HG02642 (cell line): ENCODE measurements around the gene UFSP2.
"Not testable (repeated sequence)": the region's sequence is repeated elsewhere in the genome, so short reads cannot be mapped to it uniquely, and the experiment has no call there.

Experiments used
- ATAC-seq: cut with Tn5 transposase; IDR thresholded peaks from one replicate; pipeline ENCODE4 v1.9.1; 2021; ENCODE audit warnings: mild to moderate bottlenecking; ENCODE audit not compliant: unreplicated experiment, poor library complexity

The UFSP2 gene

GRCh38 chr4:185387957-185388356 is 37.8 kb downstream of the UFSP2 start:
- ATAC-seq = no peak

- ATAC-seq = no peak
Measured at GRCh38 chr4:185384930-185385331, 40.8 kb downstream of the UFSP2 start.

- ATAC-seq = no peak
Measured at GRCh38 chr4:185384061-185384460, 41.7 kb downstream of the UFSP2 start.

- ATAC-seq = no peak
Measured at GRCh38 chr4:185383451-185383850, 42.3 kb downstream of the UFSP2 start.

- ATAC-seq = no peak
Measured at GRCh38 chr4:185382754-185383153, 43.0 kb downstream of the UFSP2 start.

- no peak for ATAC-seq
Measured at GRCh38 chr4:185381288-185382196, 44.2 kb downstream of the UFSP2 start.

GRCh38 chr4:185380320-185380719 is 45.4 kb downstream of the UFSP2 start:
- ATAC-seq = no peak

- ATAC-seq = no peak
Measured at GRCh38 chr4:185379326-185380295, 46.2 kb downstream of the UFSP2 start.

GRCh38 chr4:185378264-185378663 is 47.5 kb downstream of the UFSP2 start:
- ATAC-seq = no peak

- no peak for ATAC-seq
Measured at GRCh38 chr4:185374573-185374972, 51.2 kb downstream of the UFSP2 start.

GRCh38 chr4:185374027-185374426 is 51.7 kb downstream of the UFSP2 start:
- ATAC-seq = no peak

- no peak for ATAC-seq
Measured at GRCh38 chr4:185371702-185372101, 54.1 kb downstream of the UFSP2 start.

GRCh38 chr4:185370268-185370949 is 55.4 kb downstream of the UFSP2 start:
- ATAC-seq = no peak

- no peak for ATAC-seq
Measured at GRCh38 chr4:185369731-185370130, 56.0 kb downstream of the UFSP2 start.

GRCh38 chr4:185364886-185365285 is 60.9 kb downstream of the UFSP2 start:
- no peak for ATAC-seq

GRCh38 chr4:185363251-185363650 is 62.5 kb downstream of the UFSP2 start:
- no peak for ATAC-seq

- ATAC-seq = not testable (repeated sequence)
Measured at GRCh38 chr4:185362570-185362969, 63.2 kb downstream of the UFSP2 start.

- ATAC-seq = no peak
Measured at GRCh38 chr4:185361872-185362271, 63.9 kb downstream of the UFSP2 start.

- ATAC-seq = no peak
Measured at GRCh38 chr4:185359767-185360446, 65.9 kb downstream of the UFSP2 start.

- no peak for ATAC-seq
Measured at GRCh38 chr4:185358959-185359358, 66.8 kb downstream of the UFSP2 start.
